SK-N-SH treated with all-trans-retinoic acid at 6 μM for 48 hours (cell line): Measurements from ENCODE around the gene ZC3H15.

Experiments used
- ATAC-seq: fragments of 200-7000 bp; cut with Tn5 transposase; 3 replicates; pipeline ENCODE4 v1.9.1; 2020; ENCODE audit warnings: mild to moderate bottlenecking, moderate library complexity
- ARNTL ChIP-seq: fragments of 450-650 bp; formaldehyde crosslinking; IDR thresholded peaks from 2 replicates; pipeline ENCODE4 v1.5.0; 2020; ENCODE audit warnings: low read depth, mild to moderate bottlenecking, moderate library complexity, borderline replicate concordance
- BACH2 ChIP-seq: fragments of 250-450 bp; sonication (Bioruptor Pico); IDR thresholded peaks from 2 replicates; pipeline ENCODE4 v1.9.0; 2021; ENCODE audit warnings: mild to moderate bottlenecking, borderline replicate concordance
- CSDC2 ChIP-seq: fragments of 250-450 bp; sonication (Bioruptor Pico); IDR thresholded peaks from 2 replicates; pipeline ENCODE4 v1.5.0; 2020; ENCODE audit warnings: mild to moderate bottlenecking, moderate library complexity
- ESRRG ChIP-seq: fragments of 250-450 bp; sonication (Bioruptor Pico); IDR thresholded peaks from 2 replicates; pipeline ENCODE4 v1.6.1; 2021; ENCODE audit warnings: mild to moderate bottlenecking
- GLIS3 ChIP-seq: fragments of 250-450 bp; sonication (Bioruptor Pico); IDR thresholded peaks from 2 replicates; pipeline ENCODE4 v1.5.0; 2020; ENCODE audit warnings: mild to moderate bottlenecking, moderate library complexity
- ISL1 ChIP-seq: fragments of 250-450 bp; sonication (Bioruptor Pico); IDR thresholded peaks from 2 replicates; pipeline ENCODE4 v2.1.2; 2022; ENCODE audit warnings: mild to moderate bottlenecking, moderate library complexity
- PPARA ChIP-seq: fragments of 250-450 bp; sonication (Bioruptor Pico); IDR thresholded peaks from 2 replicates; pipeline ENCODE4 v1.5.0; 2020; ENCODE audit warnings: mild to moderate bottlenecking, borderline replicate concordance
- RARB ChIP-seq: fragments of 250-450 bp; sonication (Bioruptor Pico); IDR thresholded peaks from 2 replicates; pipeline ENCODE4 v1.8.0; 2021; ENCODE audit warnings: mild to moderate bottlenecking, moderate library complexity
- TCF4 ChIP-seq: fragments of 250-450 bp; sonication (Bioruptor Pico); IDR thresholded peaks from 2 replicates; pipeline ENCODE4 v1.8.0; 2021; ENCODE audit warnings: mild to moderate bottlenecking, moderate library complexity, borderline replicate concordance
- ZC3H10 ChIP-seq: fragments of 250-450 bp; sonication (Bioruptor Pico); IDR thresholded peaks from 2 replicates; pipeline ENCODE4 v1.5.1; 2021; ENCODE audit warnings: mild to moderate bottlenecking, moderate library complexity
- ZFP3 ChIP-seq: fragments of 250-450 bp; sonication (Bioruptor Pico); IDR thresholded peaks from 2 replicates; pipeline ENCODE4 v1.5.0; 2020; ENCODE audit warnings: mild to moderate bottlenecking, moderate library complexity
- ZFP30 ChIP-seq: fragments of 450-650 bp; formaldehyde crosslinking; IDR thresholded peaks from 2 replicates; pipeline ENCODE4 v1.5.0; 2022; ENCODE audit warnings: mild to moderate bottlenecking, moderate library complexity
- ZNF565 ChIP-seq: fragments of 450-650 bp; formaldehyde crosslinking; conservative IDR thresholded peaks from 2 replicates; pipeline ENCODE4 v1.5.0; 2020; ENCODE audit warnings: low read depth, mild to moderate bottlenecking, moderate library complexity
- ZNF70 ChIP-seq: fragments of 450-650 bp; formaldehyde crosslinking; IDR thresholded peaks from 2 replicates; pipeline ENCODE4 v1.5.0; 2020; ENCODE audit warnings: mild to moderate bottlenecking, moderate library complexity
- TF ChIP-seq, protein P1 (sequence below): fragments of 250-450 bp; sonication (Bioruptor Pico); IDR thresholded peaks from 2 replicates; pipeline ENCODE4 v1.5.0; 2020; ENCODE audit warnings: mild to moderate bottlenecking, moderate library complexity
- TF ChIP-seq, protein P2 (sequence below): fragments of 250-450 bp; sonication (Bioruptor Pico); IDR thresholded peaks from 2 replicates; pipeline ENCODE4 v1.8.0; 2020; ENCODE audit warnings: mild to moderate bottlenecking, moderate library complexity, borderline replicate concordance
- TF ChIP-seq, protein P3 (sequence below): fragments of 250-450 bp; sonication (Bioruptor Pico); IDR thresholded peaks from 2 replicates; pipeline ENCODE4 v1.8.0; 2021; ENCODE audit warnings: low read depth, mild to moderate bottlenecking, moderate library complexity, borderline replicate concordance
- TF ChIP-seq, protein P4 (sequence below): fragments of 250-450 bp; sonication (Bioruptor Pico); IDR thresholded peaks from 2 replicates; pipeline ENCODE4 v1.5.1; 2020; ENCODE audit warnings: low read depth, mild to moderate bottlenecking, moderate library complexity
- TF ChIP-seq, protein P5 (sequence below): fragments of 250-450 bp; sonication (Bioruptor Pico); IDR thresholded peaks from 2 replicates; pipeline ENCODE4 v1.5.1; 2021; ENCODE audit warnings: mild to moderate bottlenecking, moderate library complexity

ZC3H15 gene

DNA sequence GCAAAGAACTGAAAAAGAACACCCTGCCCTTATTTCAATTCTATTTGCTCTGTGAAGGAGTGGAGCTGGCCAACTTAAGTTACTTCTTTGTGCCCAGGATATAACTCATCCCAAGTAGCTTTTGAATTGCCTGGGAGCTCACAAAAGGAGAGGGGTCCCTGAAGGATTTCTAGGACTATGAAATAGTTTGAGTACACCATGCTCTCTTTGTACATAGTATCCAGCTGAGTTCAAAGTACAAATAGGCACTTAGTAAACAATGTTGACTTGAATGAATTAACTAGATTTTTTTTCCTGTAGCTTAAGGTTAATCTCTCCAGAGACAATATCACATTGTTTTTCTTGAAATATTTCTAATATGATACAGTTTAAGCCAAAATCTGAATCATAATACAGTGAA lies 47.7 kb downstream of the ZC3H15 start:
- TF ChIP-seq, protein P1, sequence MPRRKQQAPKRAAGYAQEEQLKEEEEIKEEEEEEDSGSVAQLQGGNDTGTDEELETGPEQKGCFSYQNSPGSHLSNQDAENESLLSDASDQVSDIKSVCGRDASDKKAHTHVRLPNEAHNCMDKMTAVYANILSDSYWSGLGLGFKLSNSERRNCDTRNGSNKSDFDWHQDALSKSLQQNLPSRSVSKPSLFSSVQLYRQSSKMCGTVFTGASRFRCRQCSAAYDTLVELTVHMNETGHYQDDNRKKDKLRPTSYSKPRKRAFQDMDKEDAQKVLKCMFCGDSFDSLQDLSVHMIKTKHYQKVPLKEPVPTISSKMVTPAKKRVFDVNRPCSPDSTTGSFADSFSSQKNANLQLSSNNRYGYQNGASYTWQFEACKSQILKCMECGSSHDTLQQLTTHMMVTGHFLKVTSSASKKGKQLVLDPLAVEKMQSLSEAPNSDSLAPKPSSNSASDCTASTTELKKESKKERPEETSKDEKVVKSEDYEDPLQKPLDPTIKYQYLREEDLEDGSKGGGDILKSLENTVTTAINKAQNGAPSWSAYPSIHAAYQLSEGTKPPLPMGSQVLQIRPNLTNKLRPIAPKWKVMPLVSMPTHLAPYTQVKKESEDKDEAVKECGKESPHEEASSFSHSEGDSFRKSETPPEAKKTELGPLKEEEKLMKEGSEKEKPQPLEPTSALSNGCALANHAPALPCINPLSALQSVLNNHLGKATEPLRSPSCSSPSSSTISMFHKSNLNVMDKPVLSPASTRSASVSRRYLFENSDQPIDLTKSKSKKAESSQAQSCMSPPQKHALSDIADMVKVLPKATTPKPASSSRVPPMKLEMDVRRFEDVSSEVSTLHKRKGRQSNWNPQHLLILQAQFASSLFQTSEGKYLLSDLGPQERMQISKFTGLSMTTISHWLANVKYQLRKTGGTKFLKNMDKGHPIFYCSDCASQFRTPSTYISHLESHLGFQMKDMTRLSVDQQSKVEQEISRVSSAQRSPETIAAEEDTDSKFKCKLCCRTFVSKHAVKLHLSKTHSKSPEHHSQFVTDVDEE (CRISPR knock-in tag) = no peak
- ATAC-seq = no peak

DNA sequence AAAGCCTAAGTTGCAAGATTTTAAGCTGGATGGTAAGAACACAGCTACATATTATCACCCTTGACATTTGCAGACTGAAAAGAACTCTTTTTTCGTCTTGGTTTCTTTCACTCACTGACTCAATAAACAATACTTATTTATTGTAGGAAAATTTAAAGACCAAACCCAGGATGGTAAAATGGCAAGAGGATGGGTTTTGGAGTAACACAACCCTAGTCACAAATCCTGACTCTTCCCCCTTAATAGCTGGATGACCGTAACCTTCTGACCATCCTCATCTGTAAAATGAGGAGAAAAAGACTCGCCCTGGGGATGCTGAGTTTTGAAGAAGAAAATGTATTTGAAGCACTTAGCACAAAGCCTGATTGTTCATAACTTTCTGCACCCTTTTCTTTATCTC lies 48.3 kb downstream of the ZC3H15 start:
- TF ChIP-seq BACH2 (CRISPR knock-in tag) (no peak), RARB (no peak), ESRRG (CRISPR knock-in tag) (no peak), ZFP30 (CRISPR knock-in tag) (no peak), ISL1 (CRISPR knock-in tag) (no peak), ZC3H10 (CRISPR knock-in tag) (no peak)
- TF ChIP-seq, protein P2, sequence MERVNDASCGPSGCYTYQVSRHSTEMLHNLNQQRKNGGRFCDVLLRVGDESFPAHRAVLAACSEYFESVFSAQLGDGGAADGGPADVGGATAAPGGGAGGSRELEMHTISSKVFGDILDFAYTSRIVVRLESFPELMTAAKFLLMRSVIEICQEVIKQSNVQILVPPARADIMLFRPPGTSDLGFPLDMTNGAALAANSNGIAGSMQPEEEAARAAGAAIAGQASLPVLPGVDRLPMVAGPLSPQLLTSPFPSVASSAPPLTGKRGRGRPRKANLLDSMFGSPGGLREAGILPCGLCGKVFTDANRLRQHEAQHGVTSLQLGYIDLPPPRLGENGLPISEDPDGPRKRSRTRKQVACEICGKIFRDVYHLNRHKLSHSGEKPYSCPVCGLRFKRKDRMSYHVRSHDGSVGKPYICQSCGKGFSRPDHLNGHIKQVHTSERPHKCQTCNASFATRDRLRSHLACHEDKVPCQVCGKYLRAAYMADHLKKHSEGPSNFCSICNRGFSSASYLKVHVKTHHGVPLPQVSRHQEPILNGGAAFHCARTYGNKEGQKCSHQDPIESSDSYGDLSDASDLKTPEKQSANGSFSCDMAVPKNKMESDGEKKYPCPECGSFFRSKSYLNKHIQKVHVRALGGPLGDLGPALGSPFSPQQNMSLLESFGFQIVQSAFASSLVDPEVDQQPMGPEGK (CRISPR knock-in tag) = no peak
- TF ChIP-seq, protein P3, sequence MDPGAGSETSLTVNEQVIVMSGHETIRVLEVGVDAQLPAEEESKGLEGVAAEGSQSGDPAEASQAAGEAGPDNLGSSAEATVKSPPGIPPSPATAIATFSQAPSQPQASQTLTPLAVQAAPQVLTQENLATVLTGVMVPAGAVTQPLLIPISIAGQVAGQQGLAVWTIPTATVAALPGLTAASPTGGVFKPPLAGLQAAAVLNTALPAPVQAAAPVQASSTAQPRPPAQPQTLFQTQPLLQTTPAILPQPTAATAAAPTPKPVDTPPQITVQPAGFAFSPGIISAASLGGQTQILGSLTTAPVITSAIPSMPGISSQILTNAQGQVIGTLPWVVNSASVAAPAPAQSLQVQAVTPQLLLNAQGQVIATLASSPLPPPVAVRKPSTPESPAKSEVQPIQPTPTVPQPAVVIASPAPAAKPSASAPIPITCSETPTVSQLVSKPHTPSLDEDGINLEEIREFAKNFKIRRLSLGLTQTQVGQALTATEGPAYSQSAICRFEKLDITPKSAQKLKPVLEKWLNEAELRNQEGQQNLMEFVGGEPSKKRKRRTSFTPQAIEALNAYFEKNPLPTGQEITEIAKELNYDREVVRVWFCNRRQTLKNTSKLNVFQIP (CRISPR knock-in tag) = no peak
- TF ChIP-seq, protein P4, sequence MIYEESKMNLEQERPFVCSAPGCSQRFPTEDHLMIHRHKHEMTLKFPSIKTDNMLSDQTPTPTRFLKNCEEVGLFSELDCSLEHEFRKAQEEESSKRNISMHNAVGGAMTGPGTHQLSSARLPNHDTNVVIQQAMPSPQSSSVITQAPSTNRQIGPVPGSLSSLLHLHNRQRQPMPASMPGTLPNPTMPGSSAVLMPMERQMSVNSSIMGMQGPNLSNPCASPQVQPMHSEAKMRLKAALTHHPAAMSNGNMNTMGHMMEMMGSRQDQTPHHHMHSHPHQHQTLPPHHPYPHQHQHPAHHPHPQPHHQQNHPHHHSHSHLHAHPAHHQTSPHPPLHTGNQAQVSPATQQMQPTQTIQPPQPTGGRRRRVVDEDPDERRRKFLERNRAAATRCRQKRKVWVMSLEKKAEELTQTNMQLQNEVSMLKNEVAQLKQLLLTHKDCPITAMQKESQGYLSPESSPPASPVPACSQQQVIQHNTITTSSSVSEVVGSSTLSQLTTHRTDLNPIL (CRISPR knock-in tag) = no peak
- no peak for ATAC-seq

DNA sequence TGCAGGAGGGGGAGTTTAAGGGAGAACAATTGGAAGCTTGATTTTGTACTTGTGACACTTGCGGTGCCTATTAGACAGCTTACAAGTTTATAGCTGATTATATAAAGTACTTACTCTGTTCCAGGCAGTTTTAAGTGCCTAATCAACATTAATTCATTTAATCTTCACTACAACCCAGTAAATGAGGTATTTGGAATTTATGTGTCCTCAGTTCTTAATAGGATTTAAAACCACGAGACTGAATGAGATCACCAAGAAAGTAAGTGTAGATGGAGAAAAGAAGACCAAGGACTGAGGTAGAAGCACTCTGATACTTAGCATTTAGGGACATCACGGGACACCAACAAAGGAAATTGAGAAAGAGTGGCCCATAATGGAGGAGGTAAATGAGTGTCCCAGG lies 49.8 kb downstream of the ZC3H15 start:
- ATAC-seq = no peak
- TF ChIP-seq ZNF565 (CRISPR knock-in tag) (no peak), BACH2 (CRISPR knock-in tag) (no peak), CSDC2 (no peak), ZC3H10 (CRISPR knock-in tag) (no peak), ZFP3 (no peak), GLIS3 (CRISPR knock-in tag) (no peak), PPARA (CRISPR knock-in tag) (no peak), ISL1 (CRISPR knock-in tag) (no peak), ARNTL (CRISPR knock-in tag) (no peak), TCF4 (CRISPR knock-in tag) (no peak), ZNF70 (CRISPR knock-in tag) (no peak)
- TF ChIP-seq, protein P5, sequence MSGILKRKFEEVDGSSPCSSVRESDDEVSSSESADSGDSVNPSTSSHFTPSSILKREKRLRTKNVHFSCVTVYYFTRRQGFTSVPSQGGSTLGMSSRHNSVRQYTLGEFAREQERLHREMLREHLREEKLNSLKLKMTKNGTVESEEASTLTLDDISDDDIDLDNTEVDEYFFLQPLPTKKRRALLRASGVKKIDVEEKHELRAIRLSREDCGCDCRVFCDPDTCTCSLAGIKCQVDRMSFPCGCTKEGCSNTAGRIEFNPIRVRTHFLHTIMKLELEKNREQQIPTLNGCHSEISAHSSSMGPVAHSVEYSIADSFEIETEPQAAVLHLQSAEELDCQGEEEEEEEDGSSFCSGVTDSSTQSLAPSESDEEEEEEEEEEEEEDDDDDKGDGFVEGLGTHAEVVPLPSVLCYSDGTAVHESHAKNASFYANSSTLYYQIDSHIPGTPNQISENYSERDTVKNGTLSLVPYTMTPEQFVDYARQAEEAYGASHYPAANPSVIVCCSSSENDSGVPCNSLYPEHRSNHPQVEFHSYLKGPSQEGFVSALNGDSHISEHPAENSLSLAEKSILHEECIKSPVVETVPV (CRISPR knock-in tag) = no peak
- TF ChIP-seq, protein P4 (CRISPR knock-in tag) = no peak
- TF ChIP-seq, all 23 proteins: peak for 0
